Esophagus squamous epithelium (tissue), 5 donors: ENCODE data around the gene ACAP1. TPM values are rescaled to one million over a fixed set of nuclear protein-coding genes. Genes with fewer than 3 reads are reported as not detected.

Source experiments
- DNase-seq: peaks from one replicate; lab custom pipeline; 2025; lab: John Stamatoyannopoulos, UW
- H3K27ac ChIP-seq, 4 donors: fragments of 200-600 bp; sonication (generic); one replicate each; pipeline ENCODE4 v1.5.1; 2016 to 2019; ENCODE audit warnings: mild to moderate bottlenecking in 1 of 4
- H3K27me3 ChIP-seq, 4 donors: fragments of 200-600 bp; sonication (generic); 1 replicate in 3 of 4; 2 replicates in 1 of 4; pipeline versions ENCODE4 v1.5.1 to v1.6.0; 2017 to 2021; ENCODE audit warnings: antibody characterized with exemption in 1 of 4
- H3K36me3 ChIP-seq, 3 donors: fragments of 200-600 bp; sonication (generic); one replicate each; pipeline ENCODE4 v1.5.1; 2016 to 2019
- H3K4me1 ChIP-seq, 3 donors: fragments of 200-600 bp; sonication (generic); one replicate each; pipeline ENCODE4 v1.5.1; 2017 to 2019
- H3K4me3 ChIP-seq, 4 donors: fragments of 200-600 bp; sonication (generic); 1 replicate in 3 of 4; 2 replicates in 1 of 4; pipeline ENCODE4 v1.5.1; 2016 to 2019; ENCODE audit warnings: mild to moderate bottlenecking in 2 of 4, moderate library complexity in 1 of 4
- H3K9me3 ChIP-seq, 3 donors: fragments of 200-600 bp; sonication (generic); one replicate each; pipeline ENCODE4 v1.5.1; 2016 to 2019
- POLR2A ChIP-seq, 4 donors: fragments of 450-650 bp; IDR thresholded peaks; one replicate each; pipeline ENCODE4 v1.6.1; 2017; ENCODE audit warnings: antibody characterized with exemption in 4 of 4, mild to moderate bottlenecking in 4 of 4, moderate library complexity in 3 of 4
- WGBS, 2 donors: methylation state at CpG; one replicate each; pipeline ENCODE4 v1.1.5; 2018; 5-methylcytosine and 5-hydroxymethylcytosine counted together
- intact Hi-C: fragments of 100-400 bp; cut with DNase I; formaldehyde crosslinking; loops from one replicate; pipeline ENCODE4 v1.15.0; 2022
- total RNA-seq, 4 donors: library from RNA; depleted of rRNA; stranded (reverse); fragments of >200 nt; gene quantifications; one replicate each; pipeline ENCODE4 v1.1.0, GENCODE V29; 2016
- TF ChIP-seq, protein P1 (sequence below), 6 experiments: fragments of 450-650 bp in 4 of 6; fragments of 200-600 bp in 2 of 6; sonication (generic) in 2 of 6; IDR thresholded peaks; one replicate each; pipeline ENCODE4 v1.5.1; 2016 to 2019; ENCODE audit warnings: antibody characterized with exemption in 6 of 6, mild to moderate bottlenecking in 4 of 6, moderate library complexity in 4 of 6
- donor health status: DM: yes; HTN: yes; CAD: no.

Gene ACAP1
- total RNA-seq, 4 donors from 2014 or later, result 3.2 to 5.5 (median 3.8) TPM

- Histone ChIP-seq H3K4me1 (peaks cover 32 to 57% (median 37%) of the 10 kb centered on the region in 3 donors), H3K4me3 (peak overlapping the region in 3 of 4 donors; percentile 33 to 62 (median 46)), H3K27ac (peak overlapping the region; percentile 3 to 84 (median 64)), H3K36me3 (no peaks in the 10 kb centered on the region), H3K9me3 (no peaks in the 10 kb centered on the region), H3K27me3 (peaks cover 0 to 50% (median 0%) of the 10 kb centered on the region in 4 donors)
- intact Hi-C loops, result no loop called here
- no peak for DNase-seq
- no peak for TF ChIP-seq POLR2A (IDR thresholded peaks at IDR 0.05)
- TF ChIP-seq, protein P1, sequence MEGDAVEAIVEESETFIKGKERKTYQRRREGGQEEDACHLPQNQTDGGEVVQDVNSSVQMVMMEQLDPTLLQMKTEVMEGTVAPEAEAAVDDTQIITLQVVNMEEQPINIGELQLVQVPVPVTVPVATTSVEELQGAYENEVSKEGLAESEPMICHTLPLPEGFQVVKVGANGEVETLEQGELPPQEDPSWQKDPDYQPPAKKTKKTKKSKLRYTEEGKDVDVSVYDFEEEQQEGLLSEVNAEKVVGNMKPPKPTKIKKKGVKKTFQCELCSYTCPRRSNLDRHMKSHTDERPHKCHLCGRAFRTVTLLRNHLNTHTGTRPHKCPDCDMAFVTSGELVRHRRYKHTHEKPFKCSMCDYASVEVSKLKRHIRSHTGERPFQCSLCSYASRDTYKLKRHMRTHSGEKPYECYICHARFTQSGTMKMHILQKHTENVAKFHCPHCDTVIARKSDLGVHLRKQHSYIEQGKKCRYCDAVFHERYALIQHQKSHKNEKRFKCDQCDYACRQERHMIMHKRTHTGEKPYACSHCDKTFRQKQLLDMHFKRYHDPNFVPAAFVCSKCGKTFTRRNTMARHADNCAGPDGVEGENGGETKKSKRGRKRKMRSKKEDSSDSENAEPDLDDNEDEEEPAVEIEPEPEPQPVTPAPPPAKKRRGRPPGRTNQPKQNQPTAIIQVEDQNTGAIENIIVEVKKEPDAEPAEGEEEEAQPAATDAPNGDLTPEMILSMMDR (IDR thresholded peaks at IDR 0.05), result no peak
- WGBS, 2 donors, result 53 to 55% methylated on average over 31 to 35 of the region's 42 CpGs
Observed at GRCh38 chr17:7295230-7296180, 40.8 kb upstream of the ACAP1 start.

- H3K4me3 ChIP-seq, result peak overlapping the region in 3 of 4 donors; percentile 21 to 50 (median 34)
- H3K27me3 ChIP-seq, result peaks cover 0 to 42% (median 0%) of the 10 kb centered on the region in 4 donors
- H3K4me1 ChIP-seq, result peaks cover 32 to 56% (median 37%) of the 10 kb centered on the region in 3 donors
- DNase-seq, result no peak
- H3K36me3 ChIP-seq, result no peaks in the 10 kb centered on the region
- intact Hi-C loops, result no loop called here
- peak overlapping the region; percentile 0 to 84 (median 24) for H3K27ac ChIP-seq
- 6 to 11% methylated on average over 7 to 8 of the region's 51 CpGs for WGBS, 2 donors
- H3K9me3 ChIP-seq, result no peaks in the 10 kb centered on the region
- TF ChIP-seq, protein P1 (IDR thresholded peaks at IDR 0.05), result peak; percentile 96 to 97 (median 96)
- no peak for TF ChIP-seq POLR2A (IDR thresholded peaks at IDR 0.05)
Observed at GRCh38 chr17:7296189-7296861, 40.0 kb upstream of the ACAP1 start.

- no peaks in the 10 kb centered on the region for H3K9me3 ChIP-seq
- DNase-seq, result no peak
- H3K36me3 ChIP-seq, result no peaks in the 10 kb centered on the region
- WGBS, 2 donors, result 94 to 96% methylated on average over 7 of the region's 7 CpGs
- no peak overlapping the region for H3K4me3 ChIP-seq
- intact Hi-C loops, result no loop called here
- peaks cover 4 to 12% (median 9%) of the 10 kb centered on the region in 3 donors for H3K4me1 ChIP-seq
- no peaks in the 10 kb centered on the region for H3K27me3 ChIP-seq
- no peak overlapping the region for H3K27ac ChIP-seq
- TF ChIP-seq, protein P1 (IDR thresholded peaks at IDR 0.05), result no peak
- TF ChIP-seq POLR2A (IDR thresholded peaks at IDR 0.05), result no peak
Observed at GRCh38 chr17:7304179-7304578, 32.1 kb upstream of the ACAP1 start.

DNA sequence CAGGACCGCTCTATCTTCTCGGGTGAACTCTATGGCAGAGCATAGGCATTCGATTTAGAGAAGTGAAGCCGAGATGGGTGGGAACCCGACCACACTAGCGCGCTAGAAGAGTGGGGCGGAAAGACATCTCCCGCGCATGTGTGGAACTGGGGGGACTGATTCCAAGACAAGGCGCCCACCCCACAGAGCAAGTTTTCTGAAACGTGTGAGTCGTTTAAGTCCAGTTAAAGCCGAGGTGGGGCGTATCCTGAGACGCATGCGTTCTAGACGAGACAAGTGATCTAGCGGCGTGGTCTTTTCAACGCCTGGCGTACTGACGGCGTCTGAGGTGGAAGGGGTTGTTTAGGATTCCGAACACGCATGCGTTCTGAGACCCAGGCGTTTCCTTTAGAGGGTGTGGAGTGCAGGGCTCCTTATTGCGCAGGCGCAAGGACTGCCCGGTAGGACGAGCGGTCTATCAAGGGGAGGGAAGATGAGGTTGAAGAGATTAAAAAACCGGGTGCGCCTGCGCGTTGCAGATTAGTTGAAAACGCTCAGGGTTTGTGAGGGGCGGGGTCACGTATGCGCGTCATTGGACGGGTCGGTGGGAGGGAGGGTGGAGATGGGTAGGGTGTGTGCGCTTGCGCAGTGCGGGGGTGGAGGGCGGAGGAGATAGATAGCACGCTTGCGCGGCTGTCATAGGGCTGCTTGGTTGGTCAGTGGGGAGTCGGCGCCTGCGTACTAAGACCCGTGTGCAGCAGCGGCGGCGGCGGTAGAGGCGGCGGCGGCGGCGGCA, 29.2 kb upstream of the ACAP1 start, which contains the start of gene EIF5A:
Gene EIF5A (plus strand): TSS at position 718 of the 775 bp plus-strand sequence. CDS start 2,008 bp downstream, outside the sequence.
- Histone ChIP-seq H3K4me3 (peak within 1 kb of the TSS; percentile 85 to 99 (median 99)), H3K4me1 (peaks cover 15 to 40% (median 26%) of the 10 kb centered on the region in 3 donors), H3K27me3 (no peaks in the 10 kb centered on the region), H3K36me3 (peaks cover 17 to 29% (median 24%) of the 10 kb centered on the region in 3 donors), H3K9me3 (no peaks in the 10 kb centered on the region), H3K27ac (peak within 1 kb of the TSS; percentile 99 to 100 (median 100))
- DNase-seq, result peak; percentile 99
- WGBS, 2 donors, result 0 to 1% methylated on average over 41 to 46 of the region's 64 CpGs
- intact Hi-C loops, result no loop called here
- TF ChIP-seq, protein P1 (IDR thresholded peaks at IDR 0.05), result peak in 1 of 6 experiments; percentile 15
- peak in 3 of 4 donors; percentile 81 to 95 (median 94) for TF ChIP-seq POLR2A (IDR thresholded peaks at IDR 0.05)
